Measurements from ENCODE around the gene PPP1R37.
A peak's percentile ranks its signal among the peaks of the same experiment; 100 is the strongest.

The PPP1R37 gene

GRCh38 chr19:45119582-45119981, 26.6 kb downstream of the PPP1R37 start:
- H3K4me3 ChIP-seq (ENCODE audit: low read depth, low read length, poor library complexity, severe bottlenecking), result no peak overlapping the region
- H4K20me1 ChIP-seq (ENCODE audit: insufficient read depth, low read length), result no peaks in the 10 kb centered on the region
- no peaks in the 10 kb centered on the region for H3F3A ChIP-seq (ENCODE audit: insufficient read depth, low read length)
- no peaks in the 10 kb centered on the region for H3K9me3 ChIP-seq (ENCODE audit: low read length)
- H3K9me2 ChIP-seq (ENCODE audit: low read depth, low read length), result no peaks in the 10 kb centered on the region
- H3K27me3 ChIP-seq (ENCODE audit: insufficient read depth, low read length), result no peaks in the 10 kb centered on the region
- peak overlapping the region; percentile 84 for H3K27ac ChIP-seq (ENCODE audit: low read depth, low read length, poor library complexity, severe bottlenecking)
- H3K79me2 ChIP-seq (ENCODE audit: insufficient read depth, low read length), result no peaks in the 10 kb centered on the region
- no peak overlapping the region for H2AFZ ChIP-seq (ENCODE audit: low read length)
- no peak overlapping the region for H3K9ac ChIP-seq (ENCODE audit: low read length)
- TF ChIP-seq EZH2 (IDR thresholded peaks at IDR 0.05; ENCODE audit: borderline replicate concordance, low read length) (no peak), CTCF (IDR thresholded peaks at IDR 0.05; ENCODE audit: low read length) (no peak)
- H3K4me2 ChIP-seq (ENCODE audit: low read length), result no peak overlapping the region
- H3K36me3 ChIP-seq (ENCODE audit: insufficient read depth, low read length), result no peaks in the 10 kb centered on the region
- peaks cover 69% of the 10 kb centered on the region for H3K4me1 ChIP-seq (ENCODE audit: insufficient read depth, low read length, severe bottlenecking)

DNA sequence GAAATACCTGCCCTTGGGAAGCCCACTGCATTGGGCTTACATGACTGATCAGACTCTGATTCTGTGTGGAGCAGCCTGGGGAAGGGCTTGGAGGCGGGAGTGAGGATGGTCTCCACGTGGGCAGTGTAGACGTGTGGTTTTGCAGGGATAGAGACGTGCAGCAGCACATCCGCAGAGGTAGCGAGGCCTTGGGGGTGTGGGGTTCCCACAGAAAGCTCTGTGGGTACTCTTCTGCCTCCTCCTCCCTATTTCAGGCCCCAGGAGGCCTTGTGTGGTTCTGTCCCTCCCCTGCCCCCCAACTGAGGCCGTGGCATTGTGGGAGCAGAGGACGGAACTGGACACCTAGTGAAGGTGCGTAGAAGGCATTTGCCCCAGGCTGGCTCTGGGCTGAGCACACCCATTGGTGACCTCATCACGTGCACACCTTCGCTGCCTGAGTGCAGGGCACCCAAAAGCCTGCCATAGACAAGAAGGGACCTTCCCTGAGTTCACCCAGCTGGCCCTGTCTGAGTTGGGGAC, 28.9 kb downstream of the PPP1R37 start:
- peak overlapping the region; percentile 35 for H3K27ac ChIP-seq (ENCODE audit: low read depth, low read length, poor library complexity, severe bottlenecking)
- TF ChIP-seq CTCF (IDR thresholded peaks at IDR 0.05; ENCODE audit: low read length), result no peak
- TF ChIP-seq EZH2 (IDR thresholded peaks at IDR 0.05; ENCODE audit: borderline replicate concordance, low read length), result no peak
- peaks cover 53% of the 10 kb centered on the region for H3K4me1 ChIP-seq (ENCODE audit: insufficient read depth, low read length, severe bottlenecking)
- no peak overlapping the region for H3K4me2 ChIP-seq (ENCODE audit: low read length)
- no peaks in the 10 kb centered on the region for H3K27me3 ChIP-seq (ENCODE audit: insufficient read depth, low read length)
- H3K9me3 ChIP-seq (ENCODE audit: low read length), result no peaks in the 10 kb centered on the region
- no peaks in the 10 kb centered on the region for H4K20me1 ChIP-seq (ENCODE audit: insufficient read depth, low read length)
- no peak overlapping the region for H3K4me3 ChIP-seq (ENCODE audit: low read depth, low read length, poor library complexity, severe bottlenecking)
- H3F3A ChIP-seq (ENCODE audit: insufficient read depth, low read length), result no peaks in the 10 kb centered on the region
- H3K9me2 ChIP-seq (ENCODE audit: low read depth, low read length), result no peaks in the 10 kb centered on the region
- H3K79me2 ChIP-seq (ENCODE audit: insufficient read depth, low read length), result 0 out of 2 replicates have a peak, but pooled peaks cover 4% of the 10 kb centered on the region
- H2AFZ ChIP-seq (ENCODE audit: low read length), result no peak overlapping the region
- peak overlapping the region; percentile 3; the same call in 1 of the 2 replicates for H3K9ac ChIP-seq (ENCODE audit: low read length)
- H3K36me3 ChIP-seq (ENCODE audit: insufficient read depth, low read length), result peaks cover 3% of the 10 kb centered on the region; the same call in 1 of the 2 replicates

DNA sequence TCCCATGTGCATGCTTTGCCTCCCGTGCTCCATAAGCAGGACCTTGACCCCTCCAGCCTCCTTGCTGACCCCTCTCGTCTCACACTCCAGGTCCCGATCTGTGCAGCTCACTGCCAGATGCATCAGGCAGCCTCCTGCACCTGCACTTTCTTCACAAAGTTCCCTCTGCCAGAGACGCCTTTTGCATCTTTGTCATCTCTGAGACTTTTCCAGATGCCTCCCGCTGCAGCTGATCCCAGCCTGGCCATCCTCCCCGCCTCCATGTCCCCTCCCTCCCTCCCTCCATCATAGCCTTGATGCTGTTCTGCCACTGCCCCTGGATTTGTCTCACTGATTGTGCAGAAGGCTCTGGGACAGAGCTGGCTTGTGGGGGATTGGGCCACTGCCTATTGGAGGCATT, 29.9 kb downstream of the PPP1R37 start:
- peaks cover 44% of the 10 kb centered on the region for H3K4me1 ChIP-seq (ENCODE audit: insufficient read depth, low read length, severe bottlenecking)
- H3K9me3 ChIP-seq (ENCODE audit: low read length), result no peaks in the 10 kb centered on the region
- H4K20me1 ChIP-seq (ENCODE audit: insufficient read depth, low read length), result no peaks in the 10 kb centered on the region
- H3K4me3 ChIP-seq (ENCODE audit: low read depth, low read length, poor library complexity, severe bottlenecking), result no peak overlapping the region
- H3K4me2 ChIP-seq (ENCODE audit: low read length), result no peak overlapping the region
- no peaks in the 10 kb centered on the region for H3F3A ChIP-seq (ENCODE audit: insufficient read depth, low read length)
- H2AFZ ChIP-seq (ENCODE audit: low read length), result no peak overlapping the region
- H3K79me2 ChIP-seq (ENCODE audit: insufficient read depth, low read length), result 0 out of 2 replicates have a peak, but pooled peaks cover 4% of the 10 kb centered on the region
- H3K27ac ChIP-seq (ENCODE audit: low read depth, low read length, poor library complexity, severe bottlenecking), result no peak overlapping the region
- H3K9ac ChIP-seq (ENCODE audit: low read length), result no peak overlapping the region
- no peak for TF ChIP-seq EZH2 (IDR thresholded peaks at IDR 0.05; ENCODE audit: borderline replicate concordance, low read length)
- no peak for TF ChIP-seq CTCF (IDR thresholded peaks at IDR 0.05; ENCODE audit: low read length)
- H3K9me2 ChIP-seq (ENCODE audit: low read depth, low read length), result no peaks in the 10 kb centered on the region
- H3K36me3 ChIP-seq (ENCODE audit: insufficient read depth, low read length), result peaks cover 4% of the 10 kb centered on the region; the same call in 1 of the 2 replicates
- H3K27me3 ChIP-seq (ENCODE audit: insufficient read depth, low read length), result no peaks in the 10 kb centered on the region

All from OCI-LY1 (cell line).